ENCODE results near the gene SLC66A1.

The SLC66A1 gene

DNA sequence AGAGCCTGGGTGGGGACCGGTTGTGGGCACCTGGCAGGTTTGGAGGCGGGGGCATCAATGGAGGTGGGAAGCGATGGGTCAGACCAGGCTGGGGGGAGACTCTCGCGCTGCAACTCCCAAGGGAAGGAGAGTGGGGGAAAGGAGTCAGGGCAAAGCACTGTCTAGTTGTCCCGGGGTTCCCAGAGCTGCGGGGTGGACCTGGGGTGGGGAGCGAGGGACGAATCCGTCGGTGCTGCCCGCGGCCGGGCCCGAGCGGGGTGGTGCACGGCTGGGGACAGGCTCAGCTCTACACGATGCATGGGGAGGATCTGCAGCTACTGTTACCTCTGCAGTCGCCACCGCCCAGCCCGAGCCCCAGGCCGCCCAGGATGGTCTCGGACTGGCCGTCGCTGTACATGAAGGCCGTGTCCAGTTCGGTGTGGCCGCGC lies 609 bp upstream of the SLC66A1 start:
- TF ChIP-seq POLR2A (IDR thresholded peaks at IDR 0.05; ENCODE audit: extremely low read depth, insufficient read length) (no peak), MAX (IDR thresholded peaks at IDR 0.05; ENCODE audit: low read depth, low read length) (no peak), MYC (IDR thresholded peaks at IDR 0.05; ENCODE audit: low read depth, low read length) (no peak)
- TF ChIP-seq, protein P1, sequence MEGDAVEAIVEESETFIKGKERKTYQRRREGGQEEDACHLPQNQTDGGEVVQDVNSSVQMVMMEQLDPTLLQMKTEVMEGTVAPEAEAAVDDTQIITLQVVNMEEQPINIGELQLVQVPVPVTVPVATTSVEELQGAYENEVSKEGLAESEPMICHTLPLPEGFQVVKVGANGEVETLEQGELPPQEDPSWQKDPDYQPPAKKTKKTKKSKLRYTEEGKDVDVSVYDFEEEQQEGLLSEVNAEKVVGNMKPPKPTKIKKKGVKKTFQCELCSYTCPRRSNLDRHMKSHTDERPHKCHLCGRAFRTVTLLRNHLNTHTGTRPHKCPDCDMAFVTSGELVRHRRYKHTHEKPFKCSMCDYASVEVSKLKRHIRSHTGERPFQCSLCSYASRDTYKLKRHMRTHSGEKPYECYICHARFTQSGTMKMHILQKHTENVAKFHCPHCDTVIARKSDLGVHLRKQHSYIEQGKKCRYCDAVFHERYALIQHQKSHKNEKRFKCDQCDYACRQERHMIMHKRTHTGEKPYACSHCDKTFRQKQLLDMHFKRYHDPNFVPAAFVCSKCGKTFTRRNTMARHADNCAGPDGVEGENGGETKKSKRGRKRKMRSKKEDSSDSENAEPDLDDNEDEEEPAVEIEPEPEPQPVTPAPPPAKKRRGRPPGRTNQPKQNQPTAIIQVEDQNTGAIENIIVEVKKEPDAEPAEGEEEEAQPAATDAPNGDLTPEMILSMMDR (IDR thresholded peaks at IDR 0.05; ENCODE audit: low read depth, low read length) = no peak
- peak overlapping the region; percentile 71 for H3K4me3 ChIP-seq (ENCODE audit: low read depth, low read length)
- DNase-seq (ENCODE audit: low read depth) = no peak

- peak; percentile 79 for DNase-seq (ENCODE audit: low read depth)
- H3K4me3 ChIP-seq (ENCODE audit: low read depth, low read length) = peak overlapping the region; percentile 57
- TF ChIP-seq POLR2A (IDR thresholded peaks at IDR 0.05; ENCODE audit: extremely low read depth, insufficient read length) = no peak
- no peak for TF ChIP-seq MAX (IDR thresholded peaks at IDR 0.05; ENCODE audit: low read depth, low read length)
- TF ChIP-seq, protein P1 (IDR thresholded peaks at IDR 0.05; ENCODE audit: low read depth, low read length) = no peak
- TF ChIP-seq MYC (IDR thresholded peaks at IDR 0.05; ENCODE audit: low read depth, low read length) = no peak
These were observed 883 bp downstream of the SLC66A1 start for GRCh38 chr1:19312782-19313635.

GRCh38 chr1:19313636-19313959 lies 1.5 kb downstream of the SLC66A1 start:
- TF ChIP-seq MAX (IDR thresholded peaks at IDR 0.05; ENCODE audit: low read depth, low read length) = no peak
- TF ChIP-seq MYC (IDR thresholded peaks at IDR 0.05; ENCODE audit: low read depth, low read length) = no peak
- TF ChIP-seq POLR2A (IDR thresholded peaks at IDR 0.05; ENCODE audit: extremely low read depth, insufficient read length) = no peak
- TF ChIP-seq, protein P1 (IDR thresholded peaks at IDR 0.05; ENCODE audit: low read depth, low read length) = no peak
- no peak for DNase-seq (ENCODE audit: low read depth)
- no peak overlapping the region for H3K4me3 ChIP-seq (ENCODE audit: low read depth, low read length)

- no peak for DNase-seq (ENCODE audit: low read depth)
- H3K4me3 ChIP-seq (ENCODE audit: low read depth, low read length) = no peak overlapping the region
- TF ChIP-seq MAX (IDR thresholded peaks at IDR 0.05; ENCODE audit: low read depth, low read length) = no peak
- TF ChIP-seq MYC (IDR thresholded peaks at IDR 0.05; ENCODE audit: low read depth, low read length) = no peak
- TF ChIP-seq, protein P1 (IDR thresholded peaks at IDR 0.05; ENCODE audit: low read depth, low read length) = no peak
- no peak for TF ChIP-seq POLR2A (IDR thresholded peaks at IDR 0.05; ENCODE audit: extremely low read depth, insufficient read length)
These were observed 2.1 kb downstream of the SLC66A1 start for GRCh38 chr1:19313961-19314882.

- TF ChIP-seq, protein P1 (IDR thresholded peaks at IDR 0.05; ENCODE audit: low read depth, low read length) = no peak
- no peak for TF ChIP-seq POLR2A (IDR thresholded peaks at IDR 0.05; ENCODE audit: extremely low read depth, insufficient read length)
- TF ChIP-seq MAX (IDR thresholded peaks at IDR 0.05; ENCODE audit: low read depth, low read length) = no peak
- no peak for TF ChIP-seq MYC (IDR thresholded peaks at IDR 0.05; ENCODE audit: low read depth, low read length)
- DNase-seq (ENCODE audit: low read depth) = peak; percentile 85
- no peak overlapping the region for H3K4me3 ChIP-seq (ENCODE audit: low read depth, low read length)
These were observed 3.5 kb downstream of the SLC66A1 start for GRCh38 chr1:19315378-19316198.

All from NB4 (cell line).